ENCODE measurements around the gene PAPOLB.
A peak's percentile ranks its signal among the peaks of the same experiment; 100 is the strongest.

PAPOLB gene

DNA sequence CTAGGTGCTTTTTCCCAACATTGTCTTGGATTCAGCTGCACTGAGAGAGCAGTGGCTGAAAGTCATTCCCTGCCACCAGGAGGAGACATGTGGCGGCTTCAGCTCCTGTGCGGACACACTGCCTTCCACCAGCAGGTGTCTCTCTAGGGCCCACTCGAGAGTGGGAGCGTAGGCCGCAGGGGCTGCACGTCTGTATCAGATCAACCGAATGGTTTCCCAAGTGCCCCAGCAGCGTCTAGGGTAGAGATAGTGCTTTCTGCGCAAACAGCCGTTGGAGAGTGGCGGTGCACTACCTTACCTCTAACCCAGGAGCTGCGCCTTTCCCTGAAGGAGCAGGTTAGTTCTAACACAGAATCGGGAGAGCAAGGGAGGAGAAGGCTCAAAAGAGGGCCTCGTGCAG is 31.7 kb downstream of the PAPOLB start:
- no peak overlapping the region for H3K4me3 ChIP-seq (ENCODE audit: low read depth, low read length)

DNA sequence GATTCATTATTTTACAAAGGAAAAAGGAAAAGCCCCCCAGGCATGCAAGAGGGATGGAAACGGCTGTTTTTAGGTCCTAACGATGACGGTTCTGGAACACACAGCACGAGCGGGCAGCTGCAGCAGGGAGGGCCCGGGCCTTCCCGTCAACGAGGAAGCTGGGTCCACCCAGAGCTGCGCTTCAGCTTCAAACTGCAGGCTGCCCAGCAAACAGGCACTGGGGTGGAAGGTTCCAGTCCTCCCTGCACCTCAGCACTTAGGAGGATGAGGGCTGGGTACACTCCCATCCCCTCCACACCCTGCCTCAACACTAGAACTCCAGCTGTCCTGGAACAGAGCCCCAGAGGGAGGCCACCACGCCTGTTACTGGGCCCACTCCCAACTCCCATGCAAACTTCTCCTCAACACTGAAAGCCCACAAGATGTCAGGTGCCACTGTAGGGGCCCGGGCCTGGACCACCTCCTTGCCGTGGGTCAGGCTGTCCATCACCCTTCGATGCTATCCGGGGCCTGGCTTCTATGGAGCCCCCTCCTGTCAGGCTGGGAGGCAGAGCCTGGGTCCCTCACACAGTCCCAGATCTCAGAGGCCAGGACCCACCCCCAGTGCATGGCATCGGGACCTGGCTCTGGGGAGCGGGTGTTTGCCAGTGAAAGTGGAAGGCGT is 33.0 kb downstream of the PAPOLB start:
- TF ChIP-seq, protein P1, sequence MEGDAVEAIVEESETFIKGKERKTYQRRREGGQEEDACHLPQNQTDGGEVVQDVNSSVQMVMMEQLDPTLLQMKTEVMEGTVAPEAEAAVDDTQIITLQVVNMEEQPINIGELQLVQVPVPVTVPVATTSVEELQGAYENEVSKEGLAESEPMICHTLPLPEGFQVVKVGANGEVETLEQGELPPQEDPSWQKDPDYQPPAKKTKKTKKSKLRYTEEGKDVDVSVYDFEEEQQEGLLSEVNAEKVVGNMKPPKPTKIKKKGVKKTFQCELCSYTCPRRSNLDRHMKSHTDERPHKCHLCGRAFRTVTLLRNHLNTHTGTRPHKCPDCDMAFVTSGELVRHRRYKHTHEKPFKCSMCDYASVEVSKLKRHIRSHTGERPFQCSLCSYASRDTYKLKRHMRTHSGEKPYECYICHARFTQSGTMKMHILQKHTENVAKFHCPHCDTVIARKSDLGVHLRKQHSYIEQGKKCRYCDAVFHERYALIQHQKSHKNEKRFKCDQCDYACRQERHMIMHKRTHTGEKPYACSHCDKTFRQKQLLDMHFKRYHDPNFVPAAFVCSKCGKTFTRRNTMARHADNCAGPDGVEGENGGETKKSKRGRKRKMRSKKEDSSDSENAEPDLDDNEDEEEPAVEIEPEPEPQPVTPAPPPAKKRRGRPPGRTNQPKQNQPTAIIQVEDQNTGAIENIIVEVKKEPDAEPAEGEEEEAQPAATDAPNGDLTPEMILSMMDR (IDR thresholded peaks at IDR 0.05; ENCODE audit: low read depth, low read length) = no peak
- no peak overlapping the region for H3K4me3 ChIP-seq (ENCODE audit: low read depth, low read length)

More for the DNA sequence above, 31.7 kb downstream of the PAPOLB start:
- TF ChIP-seq, protein P1 (IDR thresholded peaks at IDR 0.05; ENCODE audit: low read depth, low read length) = peak; percentile 87

DNA sequence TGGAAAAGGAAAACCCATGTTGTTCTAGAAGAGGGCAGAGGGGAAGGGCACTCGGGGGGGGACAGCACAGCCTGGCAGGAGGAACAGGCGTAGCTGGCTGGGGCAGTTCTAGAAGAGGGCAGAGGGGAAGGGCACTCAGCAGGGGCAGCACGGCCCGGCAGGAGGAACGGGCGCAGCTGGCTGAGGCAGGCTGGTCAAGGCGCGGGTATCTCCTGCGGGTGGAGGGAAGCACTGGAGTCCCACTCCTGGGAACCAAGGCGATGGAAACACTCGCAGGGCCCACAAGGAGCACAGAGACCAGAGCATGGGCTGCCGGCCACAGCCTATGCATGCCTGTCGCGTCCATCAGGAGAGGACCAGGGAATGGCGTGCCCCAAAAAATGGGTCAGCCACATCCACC is 36.7 kb downstream of the PAPOLB start:
- no peak overlapping the region for H3K4me3 ChIP-seq (ENCODE audit: low read depth, low read length)
- TF ChIP-seq, protein P1 (IDR thresholded peaks at IDR 0.05; ENCODE audit: low read depth, low read length) = no peak

DNA sequence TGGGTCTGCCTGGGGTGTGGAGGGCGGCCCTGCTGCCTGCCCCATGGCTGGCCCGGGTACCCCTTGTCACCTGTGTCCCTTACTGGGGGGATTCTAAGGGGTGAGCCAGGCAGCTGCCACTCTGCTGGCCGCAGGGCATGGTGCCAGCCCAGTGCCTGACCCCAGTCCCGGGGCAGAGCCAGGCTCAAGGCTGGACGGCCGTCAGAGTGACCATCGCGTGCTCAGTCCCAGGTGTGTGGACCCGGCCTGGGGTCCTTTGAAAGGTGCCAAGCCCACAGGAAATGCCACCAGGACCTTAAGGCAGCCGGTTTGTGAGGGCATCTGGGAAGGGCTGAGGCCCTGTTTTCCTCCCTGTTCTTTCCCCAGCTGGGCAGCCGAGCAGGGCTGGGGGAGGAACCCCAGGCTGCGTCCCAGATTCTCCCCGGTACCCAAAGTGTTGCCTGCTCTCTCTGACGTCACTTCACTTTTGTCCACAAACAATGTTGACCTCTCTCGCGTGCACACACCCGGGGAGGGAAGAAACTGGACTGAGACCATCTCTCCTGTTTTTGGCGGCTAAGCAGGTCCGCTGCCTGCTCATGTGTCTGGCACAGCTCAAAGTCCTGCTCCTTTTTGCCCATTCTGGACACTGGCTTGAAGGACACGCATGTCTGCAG is 37.6 kb downstream of the PAPOLB start:
- TF ChIP-seq, protein P1 (IDR thresholded peaks at IDR 0.05; ENCODE audit: low read depth, low read length) = no peak
- H3K4me3 ChIP-seq (ENCODE audit: low read depth, low read length) = no peak overlapping the region

DNA sequence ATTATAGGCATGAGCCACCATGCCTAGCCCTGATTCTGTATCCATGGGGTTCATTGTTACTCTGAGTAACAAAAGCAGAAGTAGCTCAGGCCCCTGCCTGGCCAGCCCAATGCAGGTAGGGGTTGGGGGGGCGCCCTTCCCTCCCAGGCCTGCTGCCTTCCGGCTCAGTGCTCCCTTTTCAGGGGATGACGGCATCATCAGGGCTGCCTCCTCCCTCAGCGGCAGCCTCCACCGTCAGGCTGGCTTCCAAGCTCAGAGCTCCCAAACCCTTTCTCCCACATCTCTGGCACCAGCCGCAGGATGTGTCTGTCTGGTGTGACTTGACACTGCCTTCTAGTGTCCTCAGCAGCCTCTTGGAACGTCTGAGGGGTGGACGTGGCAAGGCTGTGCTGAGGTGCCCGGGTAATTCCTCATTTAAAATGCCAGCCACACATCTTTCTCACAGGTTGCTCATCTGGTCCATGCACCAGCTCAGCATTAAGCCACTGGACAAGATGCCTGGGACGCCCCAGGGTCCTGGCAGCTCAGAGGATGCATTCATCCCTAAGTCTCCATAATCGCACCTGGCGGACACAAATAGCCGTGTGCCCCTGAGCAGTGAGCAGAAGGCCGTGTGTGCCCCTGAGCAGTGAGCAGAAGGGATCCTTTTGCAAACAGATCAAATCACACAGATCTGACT is 38.2 kb downstream of the PAPOLB start:
- no peak overlapping the region for H3K4me3 ChIP-seq (ENCODE audit: low read depth, low read length)
- TF ChIP-seq, protein P1 (IDR thresholded peaks at IDR 0.05; ENCODE audit: low read depth, low read length) = no peak

DNA sequence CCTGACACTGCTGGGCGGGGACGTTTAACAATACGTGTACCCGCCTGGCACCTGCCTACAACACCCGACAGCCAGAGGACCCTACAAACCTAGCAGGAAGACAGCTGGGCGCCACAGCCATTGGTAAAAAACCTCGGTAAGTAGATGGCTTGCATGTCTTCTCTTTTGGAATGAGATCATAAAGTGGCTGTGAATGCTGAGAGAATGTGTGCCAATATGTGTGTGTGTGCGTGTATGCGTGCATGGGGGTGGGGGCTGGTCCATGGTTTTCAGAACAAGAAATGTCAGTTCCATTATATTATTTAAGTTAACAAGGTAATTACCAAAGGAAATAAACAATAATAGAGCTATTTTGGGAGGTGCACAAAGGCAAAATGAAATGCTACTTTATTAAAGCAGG is 39.2 kb downstream of the PAPOLB start:
- no peak overlapping the region for H3K4me3 ChIP-seq (ENCODE audit: low read depth, low read length)
- TF ChIP-seq, protein P1 (IDR thresholded peaks at IDR 0.05; ENCODE audit: low read depth, low read length) = no peak

DNA sequence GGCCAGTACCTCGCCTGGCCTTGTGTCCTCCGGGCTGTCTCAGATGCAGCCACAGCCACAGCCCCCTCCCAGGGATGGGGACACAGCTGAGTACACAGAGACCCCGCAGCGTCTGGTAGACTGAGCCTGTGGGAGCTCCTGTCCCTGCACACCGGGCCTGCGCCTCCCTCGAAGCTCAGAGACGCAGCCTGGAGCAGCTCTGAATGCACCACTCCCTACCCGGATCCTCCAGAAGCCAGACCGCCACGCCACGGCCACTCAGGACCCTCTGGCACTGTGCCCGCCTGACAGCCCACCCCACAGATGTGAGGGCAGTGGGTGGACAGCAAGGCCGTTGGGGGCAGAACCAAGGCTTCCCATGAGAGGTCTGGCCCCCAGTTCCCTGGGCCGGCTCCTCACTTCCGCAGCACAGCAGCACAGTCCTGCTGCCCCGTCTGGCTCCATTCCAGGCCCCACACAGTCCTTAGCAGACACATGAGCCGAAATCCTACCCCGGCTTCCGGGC is 40.8 kb downstream of the PAPOLB start:
- TF ChIP-seq, protein P1 (IDR thresholded peaks at IDR 0.05; ENCODE audit: low read depth, low read length) = no peak
- no peak overlapping the region for H3K4me3 ChIP-seq (ENCODE audit: low read depth, low read length)
